Measurements from ENCODE around the gene PLIN4.

DNA sequence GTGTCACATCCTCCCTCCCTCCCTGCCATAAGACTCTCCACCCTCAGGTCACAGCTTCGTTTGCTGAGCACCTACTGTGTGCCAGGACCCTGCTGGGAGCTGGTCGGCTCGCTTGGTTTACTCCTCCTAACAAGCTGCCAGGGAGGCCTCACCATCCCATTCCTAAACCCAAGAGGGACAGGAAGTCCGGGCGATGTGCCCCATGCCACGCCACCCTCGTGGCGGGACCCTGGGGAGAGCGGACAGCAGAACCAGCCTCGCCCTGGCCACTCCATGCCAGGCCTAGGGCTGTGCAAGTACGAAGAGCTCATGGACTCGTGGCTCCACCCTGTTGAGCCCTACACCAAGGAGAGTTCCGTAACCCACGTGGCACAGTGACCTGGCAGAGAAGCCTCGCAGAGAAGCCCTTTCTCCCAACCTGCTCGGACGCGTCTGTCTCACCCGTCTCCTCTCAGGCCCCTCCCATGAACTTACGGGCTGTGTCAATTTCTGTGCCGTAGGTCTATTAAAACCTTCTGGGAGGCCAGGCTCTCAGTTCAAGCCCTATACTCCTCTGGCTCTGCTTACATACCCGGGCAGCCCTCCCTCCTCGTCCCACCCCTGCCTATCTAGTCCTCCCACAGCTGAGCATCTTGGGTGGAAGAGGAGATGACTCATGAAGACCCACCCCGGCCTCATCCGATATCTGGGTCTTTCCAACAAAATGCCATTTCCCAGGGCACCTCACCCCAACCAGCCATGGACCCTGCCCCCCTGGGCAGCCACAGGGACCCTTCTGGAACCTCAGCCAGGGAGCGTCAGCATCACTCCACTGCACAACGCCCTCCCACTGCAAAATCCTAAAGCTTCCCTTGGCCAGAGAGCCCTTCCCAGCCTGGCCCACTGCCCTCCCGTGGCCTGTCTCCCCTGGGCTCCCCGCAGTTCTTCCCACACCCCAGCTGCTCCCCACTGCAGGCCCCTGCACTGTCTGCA is 63.3 kb downstream of the PLIN4 start:
- TF ChIP-seq, protein P1, sequence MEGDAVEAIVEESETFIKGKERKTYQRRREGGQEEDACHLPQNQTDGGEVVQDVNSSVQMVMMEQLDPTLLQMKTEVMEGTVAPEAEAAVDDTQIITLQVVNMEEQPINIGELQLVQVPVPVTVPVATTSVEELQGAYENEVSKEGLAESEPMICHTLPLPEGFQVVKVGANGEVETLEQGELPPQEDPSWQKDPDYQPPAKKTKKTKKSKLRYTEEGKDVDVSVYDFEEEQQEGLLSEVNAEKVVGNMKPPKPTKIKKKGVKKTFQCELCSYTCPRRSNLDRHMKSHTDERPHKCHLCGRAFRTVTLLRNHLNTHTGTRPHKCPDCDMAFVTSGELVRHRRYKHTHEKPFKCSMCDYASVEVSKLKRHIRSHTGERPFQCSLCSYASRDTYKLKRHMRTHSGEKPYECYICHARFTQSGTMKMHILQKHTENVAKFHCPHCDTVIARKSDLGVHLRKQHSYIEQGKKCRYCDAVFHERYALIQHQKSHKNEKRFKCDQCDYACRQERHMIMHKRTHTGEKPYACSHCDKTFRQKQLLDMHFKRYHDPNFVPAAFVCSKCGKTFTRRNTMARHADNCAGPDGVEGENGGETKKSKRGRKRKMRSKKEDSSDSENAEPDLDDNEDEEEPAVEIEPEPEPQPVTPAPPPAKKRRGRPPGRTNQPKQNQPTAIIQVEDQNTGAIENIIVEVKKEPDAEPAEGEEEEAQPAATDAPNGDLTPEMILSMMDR (IDR thresholded peaks at IDR 0.05; ENCODE audit: extremely low read depth in 1 of 2, insufficient read depth in 1 of 2, low read depth in 1 of 2, low read length in 2 of 2) = no peak
- TF ChIP-seq EZH2 (IDR thresholded peaks at IDR 0.05; ENCODE audit: borderline replicate concordance, low read depth, low read length, severe bottlenecking) (no peak), MYC (IDR thresholded peaks at IDR 0.05; ENCODE audit: low read depth, low read length) (no peak), FOS (IDR thresholded peaks at IDR 0.05; ENCODE audit: borderline replicate concordance, insufficient read depth, low read length) (no peak), MAX (IDR thresholded peaks at IDR 0.05; ENCODE audit: insufficient read depth, insufficient read length) (no peak), POLR2A (IDR thresholded peaks at IDR 0.05; ENCODE audit: low read depth, low read length) (no peak), POLR2AphosphoS5 (IDR thresholded peaks at IDR 0.05; ENCODE audit: insufficient read depth, low read depth, low read length) (no peak), GATA2 (IDR thresholded peaks at IDR 0.05; ENCODE audit: insufficient read depth, insufficient read length, low read depth, low read length) (no peak), JUN (IDR thresholded peaks at IDR 0.05; ENCODE audit: borderline replicate concordance, insufficient read depth, insufficient read length, low read depth) (no peak)
